HEK293 (cell line): ENCODE measurements around the gene SYNDIG1.

Source experiments
- CTCF ChIA-PET: fragments of 350-600 bp; formaldehyde crosslinking; extraction: SDS; loops from one replicate; lab custom pipeline; 2021; ENCODE audit warnings: antibody characterized with exemption; lab: Yijun Ruan, JAX
- POLR2A ChIA-PET: fragments of 300-600 bp; formaldehyde crosslinking; extraction: SDS; loops from one replicate; lab custom pipeline; 2020; ENCODE audit warnings: antibody characterized with exemption, inconsistent platforms; lab: Yijun Ruan, JAX
- H3K27ac ChIP-seq: fragments of 200-500 bp; sonication (Bioruptor generic); 2 replicates; pipeline ENCODE4 v1.5.1; 2014; ENCODE audit warnings: low read depth, low read length, control low read depth, inconsistent platforms; ENCODE audit errors: extremely low read depth
- H3K36me3 ChIP-seq, 2 experiments: fragments of 200-500 bp in 1 of 2; sonication (Bioruptor generic) in 1 of 2; 1 replicate in 1 of 2; 2 replicates in 1 of 2; pipeline ENCODE4 v1.5.1; 2014 to 2017; ENCODE audit warnings: inconsistent platforms in 2 of 2, low read length in 2 of 2; ENCODE audit not compliant: control insufficient read depth in 2 of 2, insufficient read depth in 1 of 2
- H3K4me1 ChIP-seq: fragments of 200-500 bp; sonication (Bioruptor generic); 2 replicates; pipeline ENCODE4 v1.5.1; 2014; ENCODE audit warnings: mild to moderate bottlenecking, low read length, inconsistent platforms; ENCODE audit not compliant: control insufficient read depth, insufficient read depth
- H3K4me3 ChIP-seq: 2 replicates; pipeline ENCODE4 v1.5.1; 2011; ENCODE audit warnings: low read depth, mild to moderate bottlenecking, control low read depth, low read length, moderate library complexity
- H3K9me3 ChIP-seq: fragments of 200-500 bp; sonication (Bioruptor generic); 2 replicates; pipeline ENCODE4 v1.5.1; 2014; ENCODE audit warnings: low read depth, low read length, inconsistent platforms; ENCODE audit not compliant: control insufficient read depth, insufficient read depth
- KLF1 ChIP-seq: fragments of 450-650 bp; formaldehyde crosslinking; IDR thresholded peaks from 2 replicates; pipeline ENCODE4 v1.5.1; 2016; ENCODE audit warnings: missing biosample characterization, missing genetic modification characterization
- KLF7 ChIP-seq: fragments of 450-650 bp; formaldehyde crosslinking; IDR thresholded peaks from 2 replicates; pipeline ENCODE4 v1.5.1; 2016; ENCODE audit warnings: missing biosample characterization, missing genetic modification characterization, borderline replicate concordance
- PBX3 ChIP-seq: sonication (generic); formaldehyde crosslinking; IDR thresholded peaks from 2 replicates; pipeline ENCODE4 v1.8.1; 2022; ENCODE audit warnings: mild to moderate bottlenecking, moderate library complexity, missing genetic modification reagents
- PRDM10 ChIP-seq: fragments of 450-650 bp; formaldehyde crosslinking; IDR thresholded peaks from 2 replicates; pipeline ENCODE4 v1.5.1; 2016; ENCODE audit warnings: missing biosample characterization, missing genetic modification characterization
- WT1 ChIP-seq: fragments of 450-650 bp; formaldehyde crosslinking; IDR thresholded peaks from 2 replicates; pipeline ENCODE4 v1.5.1; 2016; ENCODE audit warnings: missing biosample characterization, missing genetic modification characterization
- ZBTB20 ChIP-seq: fragments of 450-650 bp; formaldehyde crosslinking; IDR thresholded peaks from 2 replicates; pipeline ENCODE4 v1.5.1; 2016; ENCODE audit warnings: missing biosample characterization, missing genetic modification characterization
- ZNF148 ChIP-seq: fragments of 450-650 bp; formaldehyde crosslinking; IDR thresholded peaks from 2 replicates; pipeline ENCODE4 v1.5.0; 2017; ENCODE audit warnings: missing biosample characterization, missing genetic modification characterization, borderline replicate concordance
- ZNF16 ChIP-seq: fragments of 450-650 bp; formaldehyde crosslinking; IDR thresholded peaks from 2 replicates; pipeline ENCODE4 v1.5.1; 2016; ENCODE audit warnings: low read depth, missing biosample characterization, missing genetic modification characterization
- ZNF175 ChIP-seq: fragments of 450-650 bp; formaldehyde crosslinking; IDR thresholded peaks from 2 replicates; pipeline ENCODE4 v1.5.1; 2016; ENCODE audit warnings: missing biosample characterization, missing genetic modification characterization
- ZNF19 ChIP-seq: fragments of 450-650 bp; formaldehyde crosslinking; IDR thresholded peaks from 2 replicates; pipeline ENCODE4; 2016; ENCODE audit warnings: missing biosample characterization, missing genetic modification characterization, low read depth
- ZNF202 ChIP-seq: fragments of 450-650 bp; formaldehyde crosslinking; IDR thresholded peaks from 2 replicates; pipeline ENCODE4 v1.5.1; 2016; ENCODE audit warnings: missing biosample characterization, missing genetic modification characterization, borderline replicate concordance
- ZNF23 ChIP-seq: fragments of 450-650 bp; formaldehyde crosslinking; IDR thresholded peaks from 2 replicates; pipeline ENCODE4 v1.5.1; 2016; ENCODE audit warnings: missing biosample characterization, missing genetic modification characterization, borderline replicate concordance
- ZNF239 ChIP-seq: fragments of 450-650 bp; formaldehyde crosslinking; IDR thresholded peaks from 2 replicates; pipeline ENCODE4 v1.5.1; 2016; ENCODE audit warnings: missing biosample characterization, missing genetic modification characterization
- ZNF366 ChIP-seq: fragments of 450-650 bp; formaldehyde crosslinking; conservative IDR thresholded peaks from 2 replicates; pipeline ENCODE4 v1.5.1; 2016; ENCODE audit warnings: missing biosample characterization, missing genetic modification characterization
- ZNF426 ChIP-seq: fragments of 450-650 bp; formaldehyde crosslinking; IDR thresholded peaks from 2 replicates; pipeline ENCODE4 v1.5.1; 2017; ENCODE audit warnings: missing biosample characterization, missing genetic modification characterization, mild to moderate bottlenecking, inconsistent platforms, moderate library complexity
- ZNF433 ChIP-seq: fragments of 450-650 bp; formaldehyde crosslinking; IDR thresholded peaks from 2 replicates; pipeline ENCODE4 v1.5.1; 2016; ENCODE audit warnings: missing biosample characterization, missing genetic modification characterization, low read depth
- ZNF473 ChIP-seq: fragments of 450-650 bp; formaldehyde crosslinking; IDR thresholded peaks from 2 replicates; pipeline ENCODE4 v1.5.1; 2017; ENCODE audit warnings: missing biosample characterization, missing genetic modification characterization
- ZNF621 ChIP-seq: fragments of 450-650 bp; formaldehyde crosslinking; IDR thresholded peaks from 2 replicates; pipeline ENCODE4 v1.5.1; 2017; ENCODE audit warnings: missing biosample characterization, missing genetic modification characterization
- ZNF660 ChIP-seq: fragments of 450-650 bp; IDR thresholded peaks from 2 replicates; pipeline ENCODE4 v1.5.1; 2018; ENCODE audit warnings: missing biosample characterization, mild to moderate bottlenecking, missing genetic modification characterization
- ZNF843 ChIP-seq: fragments of 450-650 bp; formaldehyde crosslinking; IDR thresholded peaks from 2 replicates; pipeline ENCODE4 v1.5.1; 2016; ENCODE audit warnings: missing biosample characterization, missing genetic modification characterization
- ZSCAN5A ChIP-seq: fragments of 450-650 bp; formaldehyde crosslinking; IDR thresholded peaks from 2 replicates; pipeline ENCODE4 v1.5.1; 2016; ENCODE audit warnings: missing biosample characterization, missing genetic modification characterization

Gene SYNDIG1

GRCh38 chr20:24587384-24588046 lies 118.1 kb downstream of the SYNDIG1 start:
- POLR2A ChIA-PET, result no interaction called here
- CTCF ChIA-PET, result interaction anchor here (0.7 kb wide), 1 partner anchor 11 kb away, joined by 6 read pairs; no protein-coding TSS in a partner anchor
- H3K4me3 ChIP-seq, result no peak overlapping the region
- TF ChIP-seq ZNF621 (tag by site-specific recombination) (no peak), ZNF239 (no peak), WT1 (tag by site-specific recombination) (no peak), ZNF148 (tag by site-specific recombination) (no peak), PRDM10 (tag by site-specific recombination) (no peak), PBX3 (CRISPR knock-in tag) (no peak), ZSCAN5A (tag by site-specific recombination) (no peak), ZNF16 (no peak)
- TF ChIP-seq, all 188 proteins: peak for 0
- Histone ChIP-seq H3K9me3 (no peaks in the 10 kb centered on the region), H3K27ac (no peak overlapping the region), H3K36me3 (no peaks in the 10 kb centered on the region), H3K4me1 (no peaks in the 10 kb centered on the region)

GRCh38 chr20:24588047-24588635 lies 118.7 kb downstream of the SYNDIG1 start:
- ChIA-PET CTCF (no interaction called here), POLR2A (interaction anchor here (0.6 kb wide), 1 partner anchor 1806 kb away, joined by 3 read pairs; no protein-coding TSS in a partner anchor)
- TF ChIP-seq ZNF366 (tag by site-specific recombination) (no peak), ZNF473 (tag by site-specific recombination) (no peak), ZNF19 (tag by site-specific recombination) (no peak), ZNF433 (tag by site-specific recombination) (no peak), KLF1 (tag by site-specific recombination) (no peak), ZNF202 (tag by site-specific recombination) (no peak), ZNF843 (tag by site-specific recombination) (no peak), ZNF660 (tag by site-specific recombination) (no peak), ZNF175 (tag by site-specific recombination) (no peak), ZNF426 (tag by site-specific recombination) (no peak), KLF7 (tag by site-specific recombination) (no peak), ZNF23 (no peak), ZBTB20 (tag by site-specific recombination) (no peak)
- H3K4me1 ChIP-seq, result no peaks in the 10 kb centered on the region
- H3K9me3 ChIP-seq, result no peaks in the 10 kb centered on the region
- no peaks in the 10 kb centered on the region for H3K36me3 ChIP-seq
- H3K27ac ChIP-seq, result no peak overlapping the region
- H3K4me3 ChIP-seq, result no peak overlapping the region
